ENCODE data around the gene P4HA1.

P4HA1 gene

DNA sequence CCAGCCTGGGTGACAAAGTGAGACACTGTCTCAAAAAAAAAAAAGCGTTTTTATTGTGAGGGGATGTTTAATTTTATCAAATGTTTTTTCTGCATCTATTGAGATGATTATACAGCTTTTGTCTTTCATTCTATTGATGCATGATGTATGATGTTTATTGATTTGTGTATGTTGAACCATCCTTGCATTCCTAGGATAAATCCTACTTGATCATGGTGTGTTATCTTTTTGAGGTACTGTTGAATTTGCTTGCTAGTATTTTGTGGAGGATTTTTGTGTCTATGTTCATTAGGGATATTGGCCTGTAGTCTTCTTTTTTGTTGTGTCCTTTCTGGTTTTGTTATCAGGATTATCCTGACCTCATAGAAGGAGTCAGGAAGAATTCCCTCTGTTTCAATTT, 119.8 kb downstream of the P4HA1 start:
- no peak for DNase-seq

Measured in NCI-H1417 (cell line).